Measurements from ENCODE around the gene DNAH1. TPM values are rescaled to one million over a fixed set of nuclear protein-coding genes. Genes with fewer than 3 reads are reported as not detected.

DNAH1 gene
- total and polyA plus RNA-seq, 2 of the 13 experiments (the other 11 are each of a cell fraction or from before 2014, with no cell fraction given) = 0.64 to 3.5 TPM

- no peak overlapping the region for H3K27ac ChIP-seq (ENCODE audit: extremely low read length, insufficient read depth, low read length)
- H4K20me1 ChIP-seq (ENCODE audit: insufficient read depth, low read length) = peaks cover 33% of the 10 kb centered on the region
- intact Hi-C loops (cut with micrococcal nuclease; ENCODE audit: unreplicated experiment) (loop anchor here (1.0 to 5.0 kb wide), 5 partner anchors 21 to 153 kb away; partner anchors contain the start of gene SEMA3G), in situ Hi-C loops (cut with HindIII; ENCODE audit: extremely low pct_ligation_motif_present, low pct_unique_long_range_greater_than_20kb) (loop anchor here (5.0 kb wide), 2 partner anchors 56 to 96 kb away; no protein-coding TSS in a partner anchor)
- peaks cover 42% of the 10 kb centered on the region for H3K4me1 ChIP-seq (ENCODE audit: insufficient read depth, low read length)
- no peak overlapping the region for H2AFZ ChIP-seq (ENCODE audit: low read length)
- no peaks in the 10 kb centered on the region; a peak in 1 of 5 replicates for H3K27me3 ChIP-seq (ENCODE audit: control insufficient read depth in 1 of 2, insufficient read depth in 2 of 2, low read length in 2 of 2)
- WGBS (ENCODE audit: low lambda C conversion rate) = 62% methylated on average over 7 of the region's 7 CpGs
- H3K9ac ChIP-seq (ENCODE audit: insufficient read depth, low read depth, low read length) = peak overlapping the region; percentile 99
- ATAC-seq = no peak
- peak overlapping the region; percentile 97 for H3K4me2 ChIP-seq (ENCODE audit: low read depth, low read length)
- H3K9me3 ChIP-seq (ENCODE audit: low read length) = no peaks in the 10 kb centered on the region
- FAIRE-seq = peak; percentile 83
- ChIA-PET CTCF (ENCODE audit: low intra/inter-chr PET ratio, low total read pairs) (interaction anchor here (1.7 to 3.8 kb wide), 2 partner anchors 48 to 93 kb away, joined by 5 to 49 read pairs; no protein-coding TSS in a partner anchor), POLR2A (interaction anchor here (1.3 to 9.0 kb wide), 6 partner anchors 8 to 55 kb away, joined by 3 to 165 read pairs (median 61); partner anchors contain the start of genes TWF2 and WDR82)
- BruUV-seq (replicated peaks) = no TSS peak
- no peak for DNase-seq (ENCODE audit: low spot score)
- peak overlapping the region; percentile 78 to 97 (median 85); a peak in 5 of 6 replicates for H3K4me3 ChIP-seq (replicated peaks in 1 of 3; ENCODE audit: insufficient read depth in 1 of 3, low read depth in 2 of 3, low read length in 3 of 3)
- H3K36me3 ChIP-seq (replicated peaks in 1 of 2; ENCODE audit: control insufficient read depth in 1 of 2, insufficient read depth in 2 of 2, low read length in 2 of 2) = peaks cover 11 to 22% of the 10 kb centered on the region in 2 experiments; a peak in 4 of 5 replicates
- H3K79me2 ChIP-seq (ENCODE audit: insufficient read depth, low read length) = peaks cover 28% of the 10 kb centered on the region
- TF ChIP-seq SNAPC2 (CRISPR knock-in tag; IDR thresholded peaks at IDR 0.05) (no peak), TEAD3 (CRISPR knock-in tag; optimal IDR thresholded peaks at IDR 0.05; ENCODE audit: borderline replicate concordance) (peak; percentile 8), ZNF841 (CRISPR knock-in tag; IDR thresholded peaks at IDR 0.05; ENCODE audit: borderline replicate concordance) (no peak), ZNF878 (CRISPR knock-in tag; IDR thresholded peaks at IDR 0.05) (no peak), PITX1 (CRISPR knock-in tag; IDR thresholded peaks at IDR 0.05) (0 out of 2 replicates have a peak, but pooled peaks have one; percentile 49), MEF2D (CRISPR knock-in tag; IDR thresholded peaks at IDR 0.05) (peak; percentile 38; the same call in 1 of the 2 replicates), LRRFIP1 (CRISPR knock-in tag; conservative IDR thresholded peaks at IDR 0.05) (no peak), HMGA1 (CRISPR knock-in tag; conservative IDR thresholded peaks at IDR 0.05) (no peak), NFE2 (CRISPR knock-in tag; IDR thresholded peaks at IDR 0.05) (no peak), ZSCAN25 (CRISPR knock-in tag; IDR thresholded peaks at IDR 0.05) (peak; percentile 88), ZNF598 (CRISPR knock-in tag; IDR thresholded peaks at IDR 0.05; ENCODE audit: borderline replicate concordance) (no peak), ZNF224 (CRISPR knock-in tag; IDR thresholded peaks at IDR 0.05) (0 out of 2 replicates have a peak, but pooled peaks have one; percentile 49), HNF1A (IDR thresholded peaks at IDR 0.05; ENCODE audit: low read depth) (no peak), HNF1A (CRISPR knock-in tag; IDR thresholded peaks at IDR 0.05; ENCODE audit: borderline replicate concordance) (0 out of 2 replicates have a peak, but pooled peaks have one; percentile 33), MAZ (IDR thresholded peaks at IDR 0.05; ENCODE audit: borderline replicate concordance, low read depth, low read length) (no peak), MAZ (CRISPR knock-in tag; IDR thresholded peaks at IDR 0.05; ENCODE audit: low read depth) (peak; percentile 13; the same call in 1 of the 2 replicates), KDM3A (CRISPR knock-in tag; IDR thresholded peaks at IDR 0.05; ENCODE audit: low read depth) (no peak), SETDB1 (CRISPR knock-in tag; IDR thresholded peaks at IDR 0.05; ENCODE audit: borderline replicate concordance) (no peak), STAG1 (CRISPR knock-in tag; IDR thresholded peaks at IDR 0.05) (peak; percentile 89)
Observed at GRCh38 chr3:52291508-52292181, 24.5 kb upstream of the DNAH1 start.
